H4 (cell line): ENCODE results near the gene NOX5. TPM values are rescaled to one million over a fixed set of nuclear protein-coding genes. Genes with fewer than 3 reads are reported as not detected.
A peak's percentile ranks its signal among the peaks of the same experiment; 100 is the strongest.

Experiments used
- DNase-seq: peaks from one replicate; pipeline ENCODE4 v3.0.0-alpha.2; 2015; ENCODE audit warnings: low spot score
- total RNA-seq: library from RNA; depleted of rRNA; stranded (reverse); fragments of >200 nt; shearing (Covaris generic); gene quantifications from 2 replicates; pipeline ENCODE4 v1.2.3, GENCODE V29; 2014

The NOX5 gene
- total RNA-seq, 1 experiment from 2014 or later = not detected

GRCh38 chr15:69081310-69082004 lies 67.0 kb downstream of the NOX5 start:
- DNase-seq = peak; percentile 70

DNA sequence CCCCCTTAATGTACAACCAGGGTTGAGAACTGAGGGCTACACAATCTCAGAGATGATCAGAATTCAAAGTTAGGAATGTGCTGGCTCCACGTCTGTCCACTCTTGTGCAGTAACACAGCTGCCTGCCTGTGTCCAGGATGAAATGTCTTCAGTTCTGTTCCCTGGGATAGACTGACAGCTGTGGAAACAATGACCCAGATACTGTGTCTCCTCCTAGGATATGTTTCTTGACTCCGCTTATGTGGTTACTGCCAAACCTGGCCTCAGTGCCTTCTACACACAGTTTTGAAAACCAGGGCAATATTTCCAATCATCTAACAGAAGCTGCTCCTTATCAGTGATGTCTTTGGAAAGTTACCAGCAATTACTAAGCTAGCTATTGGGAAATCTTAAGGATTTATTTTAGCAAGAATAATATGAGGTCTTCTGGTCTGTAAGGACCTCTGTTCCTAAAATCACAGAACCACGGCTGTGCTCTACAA lies 67.6 kb downstream of the NOX5 start:
- no peak for DNase-seq

GRCh38 chr15:69082554-69082953 lies 68.1 kb downstream of the NOX5 start:
- DNase-seq = no peak

GRCh38 chr15:69084404-69085030 lies 70.0 kb downstream of the NOX5 start:
- DNase-seq = no peak

- no peak for DNase-seq
Observed at GRCh38 chr15:69085325-69086081, 71.0 kb downstream of the NOX5 start.

DNA sequence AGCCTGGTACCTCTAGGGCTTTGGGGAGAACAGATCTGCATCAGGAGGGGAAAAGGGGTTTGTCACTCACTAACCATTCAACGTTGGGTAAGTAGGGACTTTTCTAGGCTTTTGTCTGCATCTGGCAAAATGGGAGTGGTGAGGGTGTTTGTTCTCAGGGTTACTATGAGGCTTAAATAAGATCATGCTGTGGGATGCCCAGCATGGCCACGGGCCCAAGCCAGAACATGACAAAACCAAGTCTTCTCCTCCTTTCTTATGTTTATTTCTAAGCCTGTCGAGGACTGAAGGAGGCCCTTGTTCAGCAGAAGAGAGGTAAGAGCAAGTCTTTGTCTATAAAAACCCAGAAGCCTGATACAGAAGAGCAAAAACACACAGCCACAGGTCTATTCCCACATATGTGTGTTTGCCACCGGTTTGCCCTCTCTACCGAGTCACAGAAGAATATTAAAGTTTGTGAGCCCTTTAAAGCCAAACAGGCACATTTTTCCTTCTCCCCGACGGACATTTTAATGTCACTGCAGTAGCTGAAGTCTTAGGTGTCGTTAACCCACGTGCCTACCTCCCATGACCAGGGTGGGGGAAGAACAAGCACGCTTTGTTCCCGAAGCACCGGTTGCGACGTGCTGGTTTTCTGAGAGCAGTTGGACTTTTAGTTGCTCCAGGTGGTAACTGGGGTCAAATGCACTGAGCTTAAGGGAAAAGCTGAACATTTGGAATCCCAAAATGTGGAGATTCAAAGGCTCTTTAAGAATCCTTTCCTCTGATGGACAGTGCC lies 72.1 kb downstream of the NOX5 start:
- no peak for DNase-seq

- no peak for DNase-seq
Observed at GRCh38 chr15:69087366-69087976, 73.0 kb downstream of the NOX5 start.

- no peak for DNase-seq
Observed at GRCh38 chr15:69088300-69088965, 73.9 kb downstream of the NOX5 start.

DNA sequence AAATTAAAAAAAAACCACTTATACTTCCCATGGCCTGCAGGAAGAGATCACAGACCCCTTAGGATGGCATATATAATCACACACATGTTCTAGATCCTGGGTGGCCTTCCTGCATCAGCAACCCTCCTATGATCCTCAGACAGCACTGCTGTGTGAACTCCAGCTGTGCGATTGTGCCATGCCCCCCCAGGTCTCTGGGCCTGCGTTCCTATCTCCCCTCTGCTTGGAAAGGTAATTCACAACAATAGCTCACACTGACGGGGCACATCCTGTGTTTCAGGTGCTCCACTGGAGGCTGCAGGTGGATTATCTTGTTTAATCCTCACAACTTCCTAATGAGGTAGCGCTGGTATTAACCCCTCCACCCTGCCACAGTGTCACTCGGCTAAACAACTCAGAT lies 74.8 kb downstream of the NOX5 start:
- DNase-seq = no peak

DNA sequence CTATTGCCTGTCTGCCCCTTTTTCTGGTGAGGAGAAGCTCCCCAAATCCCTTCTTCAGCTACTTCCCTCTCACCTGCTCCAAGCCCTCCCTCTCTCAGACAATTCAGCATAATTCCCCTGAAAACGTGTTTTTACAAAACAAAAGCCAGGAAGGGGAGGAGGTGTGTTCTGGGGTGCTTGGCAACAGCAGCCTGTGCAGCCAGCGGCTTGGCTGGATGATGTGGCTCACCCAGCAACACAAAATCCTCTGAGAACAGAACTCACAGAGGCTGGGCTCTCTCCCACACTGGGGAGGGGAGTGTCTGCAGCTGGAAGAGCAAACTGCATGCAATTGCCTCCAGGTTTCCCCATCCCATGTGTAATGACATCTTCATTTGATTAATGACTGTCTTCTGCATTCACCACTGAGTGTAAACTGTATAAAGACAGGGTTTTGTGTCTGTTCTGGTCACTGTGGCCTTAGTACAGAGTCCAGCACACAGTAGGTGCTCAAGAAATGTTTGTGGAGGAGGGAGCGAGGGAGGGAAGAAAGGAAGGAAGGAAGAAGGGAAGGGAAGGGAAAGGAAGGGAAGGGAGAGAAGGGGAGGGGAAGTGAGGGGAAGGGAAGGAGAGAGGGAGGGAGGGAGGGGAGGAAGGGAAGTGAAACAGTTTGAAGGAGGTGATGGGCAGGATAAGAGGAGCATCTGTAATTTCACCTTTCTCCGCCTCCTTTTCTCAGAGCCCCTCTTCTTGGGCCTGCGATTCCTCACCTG lies 75.9 kb downstream of the NOX5 start:
- DNase-seq = no peak

- no peak for DNase-seq
Observed at GRCh38 chr15:69091654-69092053, 77.2 kb downstream of the NOX5 start.

GRCh38 chr15:69092159-69092558 lies 77.7 kb downstream of the NOX5 start:
- peak; percentile 53 for DNase-seq

DNA sequence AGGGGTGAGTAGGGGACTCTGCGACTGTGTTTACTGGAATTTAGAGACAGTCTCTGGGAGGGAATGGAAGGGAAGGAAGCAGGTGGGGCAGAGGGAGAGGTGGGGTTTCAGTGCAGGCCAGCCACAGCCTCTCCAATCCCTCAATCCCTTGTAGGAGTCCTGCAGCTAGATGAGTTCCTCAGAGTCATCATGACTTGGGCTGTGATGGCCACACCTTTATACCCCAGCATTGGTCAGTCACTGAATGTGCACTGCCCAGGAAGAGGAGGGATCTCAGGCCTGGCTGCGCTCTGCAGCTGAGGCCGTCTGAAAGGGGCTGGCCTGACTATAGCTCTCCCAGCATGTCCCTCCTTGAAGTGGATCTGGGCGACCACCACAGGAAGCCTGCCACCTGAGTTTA lies 78.6 kb downstream of the NOX5 start:
- DNase-seq = peak; percentile 91

DNA sequence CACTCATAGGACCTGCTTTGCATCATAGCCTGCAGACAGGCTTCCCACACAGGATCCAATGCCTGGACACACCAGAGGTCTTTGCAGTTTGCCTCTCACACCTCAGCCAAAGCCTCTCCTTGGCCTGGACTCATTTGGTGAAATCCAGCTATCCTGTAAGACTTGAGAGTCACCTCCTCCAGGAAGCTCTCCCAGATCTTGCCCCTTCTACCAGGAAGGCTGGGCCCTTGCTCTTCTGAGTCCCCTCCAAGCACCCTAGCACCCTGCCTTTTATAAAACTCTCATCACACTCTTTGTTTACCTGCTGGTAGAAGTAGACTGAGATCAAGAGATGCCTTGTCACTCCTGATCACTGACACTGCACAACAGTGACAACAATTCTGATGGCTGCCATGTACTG lies 79.1 kb downstream of the NOX5 start:
- DNase-seq = no peak

GRCh38 chr15:69094124-69094921 lies 79.8 kb downstream of the NOX5 start:
- no peak for DNase-seq

GRCh38 chr15:69095274-69095673 lies 80.8 kb downstream of the NOX5 start:
- DNase-seq = no peak

DNA sequence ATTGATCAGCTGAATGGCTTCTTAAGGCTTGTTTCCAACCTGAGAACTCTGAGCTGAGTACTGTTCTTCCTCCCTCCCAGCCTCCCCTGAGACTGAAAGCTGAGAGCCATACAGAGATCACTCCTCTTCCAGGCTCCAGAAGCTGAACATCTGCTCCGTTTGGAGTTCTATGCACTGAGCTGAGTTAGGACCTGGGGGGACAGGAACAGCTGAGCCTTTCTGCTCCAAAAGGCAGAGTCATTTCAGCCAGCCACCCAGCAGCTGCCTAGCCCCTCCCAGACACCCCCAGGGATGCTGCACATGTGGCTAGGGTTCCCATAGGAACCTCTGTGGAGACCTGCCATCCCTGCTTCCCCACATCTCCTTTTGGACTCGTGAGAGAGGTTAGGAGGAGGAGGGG lies 81.7 kb downstream of the NOX5 start:
- DNase-seq = no peak

DNA sequence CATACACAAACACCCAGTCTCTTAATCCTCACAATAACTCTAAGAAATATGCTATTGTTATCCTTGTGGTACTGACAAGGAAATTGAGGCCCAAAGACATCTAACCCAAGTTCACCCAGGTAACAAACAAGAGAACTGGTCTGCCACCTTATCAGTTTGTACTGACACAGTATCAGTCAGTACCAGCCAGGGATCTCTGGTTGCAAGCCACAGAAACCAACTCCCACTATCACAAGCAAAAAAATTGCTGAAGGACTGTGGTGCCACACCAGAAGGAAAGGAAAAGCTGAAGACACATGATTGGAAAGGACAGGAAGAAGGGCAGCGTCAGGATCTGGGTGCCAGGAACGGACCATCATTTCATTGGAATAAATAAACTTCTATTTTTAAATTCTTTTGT lies 82.1 kb downstream of the NOX5 start:
- DNase-seq = no peak

DNA sequence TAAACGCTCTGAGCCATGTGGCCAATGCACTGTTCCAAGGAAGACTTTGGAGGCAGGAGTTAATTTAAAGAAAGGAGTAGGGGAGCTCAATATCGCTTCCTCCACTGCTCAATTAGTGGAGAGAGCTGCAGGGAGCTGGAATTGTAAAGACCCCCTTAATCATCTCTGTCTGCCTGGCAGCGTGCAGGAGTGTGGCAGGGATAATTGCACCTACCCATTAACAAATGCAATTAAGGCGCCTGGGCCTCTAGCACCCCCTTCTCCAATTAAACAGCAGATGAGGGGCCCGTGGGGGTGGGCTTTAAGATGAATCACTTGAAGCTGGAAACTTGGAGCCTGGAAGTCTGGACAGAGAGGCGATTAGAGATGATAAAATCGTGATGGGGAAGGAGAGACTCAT lies 84.3 kb downstream of the NOX5 start:
- DNase-seq = no peak
